Measurements from ENCODE around the gene ADARB2.

- TF ChIP-seq CTCF (IDR thresholded peaks at IDR 0.05) (no peak), POLR2AphosphoS5 (IDR thresholded peaks at IDR 0.05) (no peak), POLR2A (IDR thresholded peaks at IDR 0.05; ENCODE audit: low read depth) (no peak), EP300 (IDR thresholded peaks at IDR 0.05) (no peak)
Observed at GRCh38 chr10:1267568-1267967, 469.8 kb downstream of the ADARB2 start.

All from esophagus muscularis mucosa (tissue), 4 donors.